HepG2 (cell line): Measurements from ENCODE around the gene C9orf43. TPM values are rescaled to one million over a fixed set of nuclear protein-coding genes. Genes with fewer than 3 reads are reported as not detected.

Experiments
- KDM4B ChIP-seq: sonication (generic); formaldehyde crosslinking; IDR thresholded peaks from 2 replicates; pipeline ENCODE4 v1.4.0; 2020; ENCODE audit warnings: missing genetic modification reagents
- KLF6 ChIP-seq: IDR thresholded peaks from 2 replicates; pipeline ENCODE4 v1.8.0; 2016; ENCODE audit warnings: missing biosample characterization, missing genetic modification reagents
- NFRKB ChIP-seq: fragments of 450-650 bp; IDR thresholded peaks from 2 replicates; pipeline ENCODE4 v1.6.1; 2017
- NR1H2 ChIP-seq: sonication (generic); formaldehyde crosslinking; IDR thresholded peaks from 2 replicates; pipeline ENCODE4 v1.8.1; 2022; ENCODE audit warnings: low read depth, missing genetic modification reagents, borderline replicate concordance
- PHF21A ChIP-seq: sonication (generic); formaldehyde crosslinking; IDR thresholded peaks from 2 replicates; pipeline ENCODE4 v1.5.0; 2020; ENCODE audit warnings: mild to moderate bottlenecking, missing genetic modification reagents
- PHF8 ChIP-seq: sonication (generic); formaldehyde crosslinking; IDR thresholded peaks from 2 replicates; pipeline ENCODE4 v1.5.0; 2020; ENCODE audit warnings: missing genetic modification reagents
- ZBTB20 ChIP-seq: sonication (generic); formaldehyde crosslinking; IDR thresholded peaks from 2 replicates; pipeline ENCODE4 v1.8.1; 2023; ENCODE audit warnings: missing genetic modification reagents, low read depth, mild to moderate bottlenecking, borderline replicate concordance
- ZFYVE20 ChIP-seq: sonication (generic); formaldehyde crosslinking; IDR thresholded peaks from 2 replicates; pipeline ENCODE4 v1.8.0; 2023; ENCODE audit warnings: low read depth, mild to moderate bottlenecking, moderate library complexity, missing genetic modification reagents, borderline replicate concordance
- ZNF264 ChIP-seq: sonication (generic); formaldehyde crosslinking; IDR thresholded peaks from 2 replicates; pipeline ENCODE4 v1.4.0; 2020; ENCODE audit warnings: missing genetic modification reagents
- ZNF446 ChIP-seq: sonication (generic); formaldehyde crosslinking; IDR thresholded peaks from 2 replicates; pipeline ENCODE4 v1.5.0; 2020; ENCODE audit warnings: mild to moderate bottlenecking, missing genetic modification reagents
- ZNF451 ChIP-seq: sonication (generic); formaldehyde crosslinking; IDR thresholded peaks from 2 replicates; pipeline ENCODE4 v1.5.0; 2020; ENCODE audit warnings: mild to moderate bottlenecking, missing genetic modification reagents
- ZNF772 ChIP-seq: sonication (generic); formaldehyde crosslinking; IDR thresholded peaks from 2 replicates; pipeline ENCODE4 v1.5.0; 2020; ENCODE audit warnings: mild to moderate bottlenecking, missing genetic modification reagents
- ZNF83 ChIP-seq: sonication (generic); formaldehyde crosslinking; IDR thresholded peaks from 2 replicates; pipeline ENCODE4 v1.4.0; 2020; ENCODE audit warnings: missing genetic modification reagents, mild to moderate bottlenecking, borderline replicate concordance
- polyA plus RNA-seq, 8 experiments: library from polyadenylated mRNA; depleted of rRNA in 3 of 8; stranded (reverse) in 7 of 8; unstranded in 1 of 8; fragments of >200 nt; fragmentation: Illumina TruSeq in 4 of 8; extraction: Trizol in 4 of 8; gene quantifications; 2 replicates each; pipeline versions ENCODE4 v1.2.1 to v1.2.3, GENCODE V29; 2011 to 2016; ENCODE audit warnings: low read depth in 4 of 8, missing spikeins in 1 of 8, mixed read lengths in 1 of 8; ENCODE audit not compliant: insufficient read depth in 1 of 8
- total RNA-seq, 5 experiments: library from RNA; depleted of rRNA; stranded (reverse); fragments of >200 nt; fragmentation: Illumina TruSeq; extraction: Trizol; gene quantifications; 2 replicates each; pipeline ENCODE4 v1.2.3, GENCODE V29; 2016; ENCODE audit warnings: low read depth in 1 of 5
- TF ChIP-seq, protein P1 (sequence below): IDR thresholded peaks from 2 replicates; pipeline ENCODE4 v1.6.1; 2016; ENCODE audit warnings: mild to moderate bottlenecking, missing biosample characterization, missing genetic modification reagents
- TF ChIP-seq, protein P2 (sequence below): sonication (generic); formaldehyde crosslinking; IDR thresholded peaks from 2 replicates; pipeline ENCODE4 v1.4.0; 2020; ENCODE audit warnings: missing genetic modification reagents, mild to moderate bottlenecking, borderline replicate concordance
- TF ChIP-seq, protein P3 (sequence below): IDR thresholded peaks from 2 replicates; pipeline ENCODE4 v1.6.1; 2016; ENCODE audit warnings: low read depth, missing genetic modification reagents, missing compliant biosample characterization
- TF ChIP-seq, protein P4 (sequence below): sonication (generic); formaldehyde crosslinking; conservative IDR thresholded peaks from 2 replicates; pipeline ENCODE4 v1.4.0; 2020; ENCODE audit warnings: missing genetic modification reagents
- TF ChIP-seq, protein P5 (sequence below), 2 experiments: sonication (generic) in 1 of 2; formaldehyde crosslinking in 1 of 2; IDR thresholded peaks; 2 replicates each; pipeline versions ENCODE4 v1.5.1 to v1.6.1; 2011 to 2020; ENCODE audit warnings: borderline replicate concordance in 1 of 2, low read depth in 1 of 2, low read length in 1 of 2, mild to moderate bottlenecking in 1 of 2, missing genetic modification reagents in 1 of 2, moderate library complexity in 1 of 2

Gene C9orf43
- total and polyA plus RNA-seq, 2 of the 13 experiments (the other 11 are each of a cell fraction or from before 2014, with no cell fraction given): 0.24 to 0.31 TPM

DNA sequence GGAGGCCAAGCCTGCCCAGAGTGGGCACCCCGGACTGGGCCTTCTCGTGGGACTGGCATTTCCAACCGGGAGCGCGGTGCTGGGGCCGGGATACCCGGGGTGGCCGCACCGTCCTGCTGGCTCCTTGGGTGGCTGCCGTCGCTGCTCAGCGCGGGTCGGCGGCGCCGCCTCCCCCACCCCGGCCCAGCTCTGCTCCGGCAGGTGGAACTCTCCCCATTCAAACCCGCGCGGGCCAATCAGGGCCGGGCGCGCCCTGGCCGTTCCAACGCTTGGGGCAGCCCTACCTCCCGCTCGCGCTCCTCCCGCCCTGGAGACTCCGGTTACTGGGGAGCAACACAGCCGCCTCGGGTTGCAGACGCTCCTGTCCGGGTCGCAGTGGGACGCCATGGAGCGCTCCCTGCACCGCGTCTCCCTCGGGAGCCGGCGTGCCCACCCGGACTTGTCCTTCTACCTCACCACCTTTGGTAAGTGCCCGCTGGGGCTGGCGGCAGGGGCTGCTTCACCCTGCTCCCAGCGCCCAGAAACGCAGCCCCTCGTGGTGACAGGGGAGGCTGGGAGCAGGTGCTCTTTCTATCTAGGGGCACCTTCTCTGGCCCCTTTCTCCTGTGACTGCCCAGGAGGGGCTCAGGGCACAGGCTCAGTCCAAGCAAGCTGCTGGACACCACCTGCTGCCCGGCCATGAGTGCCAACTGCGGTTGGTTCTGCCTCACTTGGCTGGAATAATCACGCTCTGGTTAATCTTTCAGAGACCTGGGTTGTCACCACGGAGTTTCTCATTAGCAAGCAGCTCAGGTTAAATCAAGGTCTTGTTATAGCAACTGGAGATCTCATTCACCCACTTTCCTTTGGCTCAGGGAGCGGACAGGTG lies 53.1 kb downstream of the C9orf43 start, which contains the start of gene RGS3 (continued):
- TF ChIP-seq NR1H2 (CRISPR knock-in tag) (no peak), NFRKB (no peak), ZFYVE20 (no peak), KLF6 (no peak), PHF21A (CRISPR knock-in tag) (peak; percentile 70; the same call in 1 of the 2 replicates), ZNF772 (CRISPR knock-in tag) (peak; percentile 67; the same call in 1 of the 2 replicates), ZNF83 (CRISPR knock-in tag) (no peak), ZBTB20 (CRISPR knock-in tag) (no peak), ZNF264 (0 out of 2 replicates have a peak, but pooled peaks have one; percentile 11), PHF8 (peak; percentile 70), KDM4B (CRISPR knock-in tag) (no peak), ZNF446 (CRISPR knock-in tag) (no peak), ZNF451 (CRISPR knock-in tag) (no peak)
- TF ChIP-seq, protein P1, sequence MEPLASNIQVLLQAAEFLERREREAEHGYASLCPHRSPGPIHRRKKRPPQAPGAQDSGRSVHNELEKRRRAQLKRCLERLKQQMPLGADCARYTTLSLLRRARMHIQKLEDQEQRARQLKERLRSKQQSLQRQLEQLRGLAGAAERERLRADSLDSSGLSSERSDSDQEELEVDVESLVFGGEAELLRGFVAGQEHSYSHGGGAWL (CRISPR knock-in tag): no peak; the same call in 1 of the 2 replicates
- TF ChIP-seq, protein P2, sequence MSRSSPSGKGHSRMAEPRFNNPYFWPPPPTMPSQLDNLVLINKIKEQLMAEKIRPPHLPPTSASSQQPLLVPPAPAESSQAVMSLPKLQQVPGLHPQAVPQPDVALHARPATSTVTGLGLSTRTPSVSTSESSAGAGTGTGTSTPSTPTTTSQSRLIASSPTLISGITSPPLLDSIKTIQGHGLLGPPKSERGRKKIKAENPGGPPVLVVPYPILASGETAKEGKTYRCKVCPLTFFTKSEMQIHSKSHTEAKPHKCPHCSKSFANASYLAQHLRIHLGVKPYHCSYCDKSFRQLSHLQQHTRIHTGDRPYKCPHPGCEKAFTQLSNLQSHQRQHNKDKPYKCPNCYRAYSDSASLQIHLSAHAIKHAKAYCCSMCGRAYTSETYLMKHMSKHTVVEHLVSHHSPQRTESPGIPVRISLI (CRISPR knock-in tag): no peak
- TF ChIP-seq, protein P3, sequence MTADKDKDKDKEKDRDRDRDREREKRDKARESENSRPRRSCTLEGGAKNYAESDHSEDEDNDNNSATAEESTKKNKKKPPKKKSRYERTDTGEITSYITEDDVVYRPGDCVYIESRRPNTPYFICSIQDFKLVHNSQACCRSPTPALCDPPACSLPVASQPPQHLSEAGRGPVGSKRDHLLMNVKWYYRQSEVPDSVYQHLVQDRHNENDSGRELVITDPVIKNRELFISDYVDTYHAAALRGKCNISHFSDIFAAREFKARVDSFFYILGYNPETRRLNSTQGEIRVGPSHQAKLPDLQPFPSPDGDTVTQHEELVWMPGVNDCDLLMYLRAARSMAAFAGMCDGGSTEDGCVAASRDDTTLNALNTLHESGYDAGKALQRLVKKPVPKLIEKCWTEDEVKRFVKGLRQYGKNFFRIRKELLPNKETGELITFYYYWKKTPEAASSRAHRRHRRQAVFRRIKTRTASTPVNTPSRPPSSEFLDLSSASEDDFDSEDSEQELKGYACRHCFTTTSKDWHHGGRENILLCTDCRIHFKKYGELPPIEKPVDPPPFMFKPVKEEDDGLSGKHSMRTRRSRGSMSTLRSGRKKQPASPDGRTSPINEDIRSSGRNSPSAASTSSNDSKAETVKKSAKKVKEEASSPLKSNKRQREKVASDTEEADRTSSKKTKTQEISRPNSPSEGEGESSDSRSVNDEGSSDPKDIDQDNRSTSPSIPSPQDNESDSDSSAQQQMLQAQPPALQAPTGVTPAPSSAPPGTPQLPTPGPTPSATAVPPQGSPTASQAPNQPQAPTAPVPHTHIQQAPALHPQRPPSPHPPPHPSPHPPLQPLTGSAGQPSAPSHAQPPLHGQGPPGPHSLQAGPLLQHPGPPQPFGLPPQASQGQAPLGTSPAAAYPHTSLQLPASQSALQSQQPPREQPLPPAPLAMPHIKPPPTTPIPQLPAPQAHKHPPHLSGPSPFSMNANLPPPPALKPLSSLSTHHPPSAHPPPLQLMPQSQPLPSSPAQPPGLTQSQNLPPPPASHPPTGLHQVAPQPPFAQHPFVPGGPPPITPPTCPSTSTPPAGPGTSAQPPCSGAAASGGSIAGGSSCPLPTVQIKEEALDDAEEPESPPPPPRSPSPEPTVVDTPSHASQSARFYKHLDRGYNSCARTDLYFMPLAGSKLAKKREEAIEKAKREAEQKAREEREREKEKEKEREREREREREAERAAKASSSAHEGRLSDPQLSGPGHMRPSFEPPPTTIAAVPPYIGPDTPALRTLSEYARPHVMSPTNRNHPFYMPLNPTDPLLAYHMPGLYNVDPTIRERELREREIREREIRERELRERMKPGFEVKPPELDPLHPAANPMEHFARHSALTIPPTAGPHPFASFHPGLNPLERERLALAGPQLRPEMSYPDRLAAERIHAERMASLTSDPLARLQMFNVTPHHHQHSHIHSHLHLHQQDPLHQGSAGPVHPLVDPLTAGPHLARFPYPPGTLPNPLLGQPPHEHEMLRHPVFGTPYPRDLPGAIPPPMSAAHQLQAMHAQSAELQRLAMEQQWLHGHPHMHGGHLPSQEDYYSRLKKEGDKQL (CRISPR knock-in tag): no peak
- TF ChIP-seq, protein P4, sequence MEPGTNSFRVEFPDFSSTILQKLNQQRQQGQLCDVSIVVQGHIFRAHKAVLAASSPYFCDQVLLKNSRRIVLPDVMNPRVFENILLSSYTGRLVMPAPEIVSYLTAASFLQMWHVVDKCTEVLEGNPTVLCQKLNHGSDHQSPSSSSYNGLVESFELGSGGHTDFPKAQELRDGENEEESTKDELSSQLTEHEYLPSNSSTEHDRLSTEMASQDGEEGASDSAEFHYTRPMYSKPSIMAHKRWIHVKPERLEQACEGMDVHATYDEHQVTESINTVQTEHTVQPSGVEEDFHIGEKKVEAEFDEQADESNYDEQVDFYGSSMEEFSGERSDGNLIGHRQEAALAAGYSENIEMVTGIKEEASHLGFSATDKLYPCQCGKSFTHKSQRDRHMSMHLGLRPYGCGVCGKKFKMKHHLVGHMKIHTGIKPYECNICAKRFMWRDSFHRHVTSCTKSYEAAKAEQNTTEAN (CRISPR knock-in tag): 0 out of 2 replicates have a peak, but pooled peaks have one; percentile 62
- TF ChIP-seq, protein P5, sequence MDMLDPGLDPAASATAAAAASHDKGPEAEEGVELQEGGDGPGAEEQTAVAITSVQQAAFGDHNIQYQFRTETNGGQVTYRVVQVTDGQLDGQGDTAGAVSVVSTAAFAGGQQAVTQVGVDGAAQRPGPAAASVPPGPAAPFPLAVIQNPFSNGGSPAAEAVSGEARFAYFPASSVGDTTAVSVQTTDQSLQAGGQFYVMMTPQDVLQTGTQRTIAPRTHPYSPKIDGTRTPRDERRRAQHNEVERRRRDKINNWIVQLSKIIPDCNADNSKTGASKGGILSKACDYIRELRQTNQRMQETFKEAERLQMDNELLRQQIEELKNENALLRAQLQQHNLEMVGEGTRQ (IDR thresholded peaks at IDR 0.05; ENCODE audit: low read depth, low read length): no peak
- TF ChIP-seq, protein P5 (CRISPR knock-in tag; IDR thresholded peaks at IDR 0.05; ENCODE audit: borderline replicate concordance): no peak
